ENCODE results near the gene GRIN3B. TPM values are rescaled to one million over a fixed set of nuclear protein-coding genes. Genes with fewer than 3 reads are reported as not detected.

Gene GRIN3B
- total and polyA plus RNA-seq, 9 of the 15 experiments (the other 6 are each of a cell fraction or from before 2014, with no cell fraction given), result 0.06 to 0.95 (median 0.19) TPM; not detected in 6

- TF ChIP-seq RERE (CRISPR knock-in tag; IDR thresholded peaks at IDR 0.05; ENCODE audit: borderline replicate concordance) (no peak), TEAD2 (tag; IDR thresholded peaks at IDR 0.05) (no peak), NBN (IDR thresholded peaks at IDR 0.05; ENCODE audit: low read depth) (no peak), HOXB6 (CRISPR knock-in tag; IDR thresholded peaks at IDR 0.05; ENCODE audit: borderline replicate concordance) (no peak), SREBF2 (CRISPR knock-in tag; IDR thresholded peaks at IDR 0.05) (no peak), ZNF212 (CRISPR knock-in tag; IDR thresholded peaks at IDR 0.05) (no peak), ETV6 (IDR thresholded peaks at IDR 0.05; ENCODE audit: borderline replicate concordance in 1 of 2, low read depth in 2 of 2, low read length in 1 of 2) (no peak), ETV6 (CRISPR knock-in tag; IDR thresholded peaks at IDR 0.05; ENCODE audit: borderline replicate concordance) (no peak), ATF7 (IDR thresholded peaks at IDR 0.05) (no peak), MITF (IDR thresholded peaks at IDR 0.05) (no peak), ZNF121 (CRISPR knock-in tag; conservative IDR thresholded peaks at IDR 0.05) (no peak), ZFX (CRISPR knock-in tag; IDR thresholded peaks at IDR 0.05) (no peak; the same call in none of the 2 replicates), LEF1 (IDR thresholded peaks at IDR 0.05) (no peak), ZNF431 (CRISPR knock-in tag; IDR thresholded peaks at IDR 0.05) (no peak), ZNF551 (CRISPR knock-in tag; IDR thresholded peaks at IDR 0.05) (no peak), STAG1 (CRISPR knock-in tag; IDR thresholded peaks at IDR 0.05; ENCODE audit: borderline replicate concordance) (no peak), RBM22 (IDR thresholded peaks at IDR 0.05; ENCODE audit: low read depth, low read length, poor library complexity, severe bottlenecking) (no peak)
Measured at GRCh38 chr19:1019980-1020867, 20.0 kb downstream of the GRIN3B start (continued).

All from K562 (cell line).